Peyer's patch (tissue), 4 donors: ENCODE measurements around the gene RFLNA. TPM values are rescaled to one million over a fixed set of nuclear protein-coding genes. Genes with fewer than 3 reads are reported as not detected.

ENCODE experiments used
- DNase-seq, 3 donors: peaks; one replicate each; pipeline ENCODE4 v3.0.0-alpha.2; 2017 to 2019
- H3K27ac ChIP-seq, 4 donors: fragments of 200-600 bp; sonication (generic); one replicate each; pipeline ENCODE4 v1.5.1; 2016 to 2019
- H3K27me3 ChIP-seq, 2 donors: fragments of 200-600 bp; sonication (generic); one replicate each; pipeline ENCODE4 v1.5.1; 2019
- H3K36me3 ChIP-seq, 3 donors: fragments of 200-600 bp; sonication (generic); one replicate each; pipeline ENCODE4 v1.5.1; 2016 to 2019
- H3K4me1 ChIP-seq, 4 donors: fragments of 200-600 bp; sonication (generic); one replicate each; pipeline ENCODE4 v1.5.1; 2016 to 2019
- H3K4me3 ChIP-seq, 4 donors: fragments of 200-600 bp; sonication (generic); 1 replicate in 3 of 4; 2 replicates in 1 of 4; pipeline ENCODE4 v1.5.1; 2016 to 2019; ENCODE audit warnings: mild to moderate bottlenecking in 1 of 4
- H3K9me3 ChIP-seq, 4 donors: fragments of 200-600 bp; sonication (generic); one replicate each; pipeline ENCODE4 v1.5.1; 2016 to 2019; ENCODE audit warnings: mild to moderate bottlenecking in 1 of 4
- POLR2A ChIP-seq, 2 donors: fragments of 450-650 bp; IDR thresholded peaks; one replicate each; pipeline ENCODE4 v1.5.1; 2017; ENCODE audit warnings: antibody characterized with exemption in 2 of 2, mild to moderate bottlenecking in 2 of 2, moderate library complexity in 2 of 2
- total RNA-seq, 4 donors: library from RNA; depleted of rRNA; stranded (reverse); fragments of >200 nt; gene quantifications; one replicate each; pipeline ENCODE4 v1.1.0, GENCODE V29; 2016
- TF ChIP-seq, protein P1 (sequence below), 6 experiments: fragments of 450-650 bp in 4 of 6; fragments of 200-600 bp in 2 of 6; sonication (generic) in 1 of 6; IDR thresholded peaks; one replicate each; pipeline ENCODE4 v1.5.1; 2017 to 2019; ENCODE audit warnings: antibody characterized with exemption in 6 of 6, mild to moderate bottlenecking in 3 of 6, moderate library complexity in 1 of 6

RFLNA gene
- total RNA-seq, 4 donors from 2014 or later = 8.3 to 25.7 (median 21.1) TPM

DNA sequence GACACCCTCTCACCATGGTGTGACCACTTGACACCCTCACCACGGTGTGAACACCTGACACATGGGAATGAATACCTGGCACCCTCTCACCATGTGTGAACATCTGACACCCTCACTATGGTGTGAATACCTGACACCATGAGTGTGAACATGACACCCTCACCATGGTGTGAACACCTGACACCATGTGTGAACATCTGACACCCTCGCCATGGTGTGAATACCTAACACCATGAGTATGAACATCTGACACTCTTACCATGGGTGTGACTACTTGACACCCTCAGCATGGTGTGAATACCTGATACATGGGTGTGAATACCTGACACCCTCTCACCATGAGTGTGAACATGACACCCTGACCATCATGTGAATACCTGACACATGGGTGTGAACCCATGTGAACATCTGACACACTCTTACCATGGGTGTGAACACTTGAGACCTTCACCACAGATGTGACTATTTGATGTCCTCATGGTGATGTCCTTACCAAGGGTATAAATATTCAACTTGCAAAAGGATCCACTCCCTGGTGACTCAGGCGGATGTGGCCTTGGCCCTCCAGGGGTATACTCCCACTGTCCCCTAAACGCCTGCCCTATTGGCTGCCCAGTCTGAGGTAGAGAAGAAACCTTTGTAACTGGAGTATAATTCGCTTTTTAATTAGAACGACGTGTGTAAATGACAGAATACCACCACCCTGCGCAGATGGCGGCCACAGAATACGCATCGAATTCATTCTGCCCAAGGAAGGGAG, 29.1 kb downstream of the RFLNA start:
- DNase-seq = no peak
- peaks cover 0 to 50% (median 0%) of the 10 kb centered on the region in 3 donors for H3K36me3 ChIP-seq
- no peak overlapping the region for H3K4me3 ChIP-seq
- peaks cover 0 to 10% (median 3%) of the 10 kb centered on the region in 4 donors for H3K9me3 ChIP-seq
- H3K27ac ChIP-seq = no peak overlapping the region
- TF ChIP-seq, protein P1, sequence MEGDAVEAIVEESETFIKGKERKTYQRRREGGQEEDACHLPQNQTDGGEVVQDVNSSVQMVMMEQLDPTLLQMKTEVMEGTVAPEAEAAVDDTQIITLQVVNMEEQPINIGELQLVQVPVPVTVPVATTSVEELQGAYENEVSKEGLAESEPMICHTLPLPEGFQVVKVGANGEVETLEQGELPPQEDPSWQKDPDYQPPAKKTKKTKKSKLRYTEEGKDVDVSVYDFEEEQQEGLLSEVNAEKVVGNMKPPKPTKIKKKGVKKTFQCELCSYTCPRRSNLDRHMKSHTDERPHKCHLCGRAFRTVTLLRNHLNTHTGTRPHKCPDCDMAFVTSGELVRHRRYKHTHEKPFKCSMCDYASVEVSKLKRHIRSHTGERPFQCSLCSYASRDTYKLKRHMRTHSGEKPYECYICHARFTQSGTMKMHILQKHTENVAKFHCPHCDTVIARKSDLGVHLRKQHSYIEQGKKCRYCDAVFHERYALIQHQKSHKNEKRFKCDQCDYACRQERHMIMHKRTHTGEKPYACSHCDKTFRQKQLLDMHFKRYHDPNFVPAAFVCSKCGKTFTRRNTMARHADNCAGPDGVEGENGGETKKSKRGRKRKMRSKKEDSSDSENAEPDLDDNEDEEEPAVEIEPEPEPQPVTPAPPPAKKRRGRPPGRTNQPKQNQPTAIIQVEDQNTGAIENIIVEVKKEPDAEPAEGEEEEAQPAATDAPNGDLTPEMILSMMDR (IDR thresholded peaks at IDR 0.05) = no peak
- H3K27me3 ChIP-seq = no peaks in the 10 kb centered on the region
- peaks cover 0 to 4% (median 0%) of the 10 kb centered on the region in 4 donors for H3K4me1 ChIP-seq

DNA sequence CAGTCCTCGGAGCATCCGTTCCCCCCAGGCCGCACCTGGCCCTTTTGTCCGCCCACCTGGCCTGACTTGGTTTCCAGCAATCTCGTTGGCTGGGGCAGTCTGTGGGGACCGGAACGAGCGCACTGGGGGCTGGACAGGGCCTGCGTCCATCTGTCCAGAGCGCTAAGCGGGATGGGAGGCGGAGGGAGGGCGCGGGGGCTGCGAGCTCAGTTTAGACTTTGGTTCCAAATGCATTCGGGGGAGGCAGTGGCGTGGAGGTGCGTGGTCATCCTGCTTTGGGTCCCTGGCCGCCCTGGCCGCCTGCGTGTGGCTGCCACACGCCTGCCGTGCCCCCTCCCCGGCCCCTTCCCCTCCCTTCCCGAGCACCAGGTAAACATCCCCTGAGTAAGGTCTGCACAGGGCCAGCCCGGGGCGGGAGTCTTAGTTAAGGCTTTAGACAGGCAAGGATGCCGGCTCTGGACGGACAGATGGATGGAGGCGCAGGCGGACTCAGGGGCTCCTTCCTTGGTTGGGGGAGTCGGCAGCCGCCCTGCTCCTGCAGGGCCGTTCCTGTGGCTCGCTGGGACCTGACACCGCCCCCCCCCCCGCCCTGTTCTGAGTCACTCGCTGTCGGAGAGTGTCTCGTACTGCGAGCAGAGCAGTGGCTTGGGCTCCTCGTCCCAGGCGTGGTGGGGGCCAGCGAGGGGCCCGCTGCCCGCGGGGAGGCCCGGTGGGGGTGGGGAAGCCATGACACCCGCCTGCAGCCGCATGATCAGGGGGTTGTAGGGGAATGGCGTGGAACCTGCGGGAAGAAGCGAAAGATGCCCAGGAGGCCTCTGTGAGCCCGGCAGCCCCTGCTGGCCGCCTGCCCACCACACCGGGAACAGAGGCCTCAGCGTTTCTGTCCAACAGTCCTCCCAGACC, 30.2 kb downstream of the RFLNA start:
- TF ChIP-seq, protein P1 (IDR thresholded peaks at IDR 0.05) = no peak
- TF ChIP-seq POLR2A (IDR thresholded peaks at IDR 0.05) = no peak
- Histone ChIP-seq H3K27ac (no peak overlapping the region), H3K27me3 (no peaks in the 10 kb centered on the region), H3K9me3 (peaks cover 0 to 10% (median 3%) of the 10 kb centered on the region in 4 donors), H3K4me3 (no peak overlapping the region), H3K4me1 (peaks cover 0 to 4% (median 0%) of the 10 kb centered on the region in 4 donors), H3K36me3 (peaks cover 0 to 61% (median 0%) of the 10 kb centered on the region in 3 donors)
- DNase-seq = no peak

DNA sequence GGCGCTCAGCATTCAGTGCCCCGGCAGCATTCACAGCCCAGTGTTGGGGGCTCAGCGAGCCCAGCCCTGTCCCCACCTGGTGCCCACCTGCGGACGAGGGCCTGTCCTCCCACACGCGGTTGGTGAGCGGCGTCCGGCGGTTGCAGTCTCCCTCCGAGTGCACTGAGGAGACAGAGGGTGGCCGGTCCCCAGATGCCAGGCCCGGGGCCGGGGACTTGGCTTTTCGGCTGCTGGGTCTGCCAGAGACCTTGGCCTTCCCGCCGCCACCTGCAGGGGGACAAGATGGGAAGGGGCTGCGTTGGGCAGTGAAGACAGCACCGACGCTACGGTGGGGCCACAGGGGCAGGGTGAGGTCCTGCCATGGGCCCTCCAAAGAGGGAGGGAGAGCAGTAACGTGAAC, 31.2 kb downstream of the RFLNA start:
- H3K9me3 ChIP-seq = peaks cover 0 to 10% (median 3%) of the 10 kb centered on the region in 4 donors
- peaks cover 0 to 71% (median 0%) of the 10 kb centered on the region in 3 donors for H3K36me3 ChIP-seq
- DNase-seq = no peak
- H3K4me3 ChIP-seq = no peak overlapping the region
- no peaks in the 10 kb centered on the region for H3K27me3 ChIP-seq
- TF ChIP-seq, protein P1 (IDR thresholded peaks at IDR 0.05) = no peak
- TF ChIP-seq POLR2A (IDR thresholded peaks at IDR 0.05) = no peak
- H3K4me1 ChIP-seq = peaks cover 0 to 4% (median 0%) of the 10 kb centered on the region in 4 donors
- H3K27ac ChIP-seq = no peak overlapping the region

DNA sequence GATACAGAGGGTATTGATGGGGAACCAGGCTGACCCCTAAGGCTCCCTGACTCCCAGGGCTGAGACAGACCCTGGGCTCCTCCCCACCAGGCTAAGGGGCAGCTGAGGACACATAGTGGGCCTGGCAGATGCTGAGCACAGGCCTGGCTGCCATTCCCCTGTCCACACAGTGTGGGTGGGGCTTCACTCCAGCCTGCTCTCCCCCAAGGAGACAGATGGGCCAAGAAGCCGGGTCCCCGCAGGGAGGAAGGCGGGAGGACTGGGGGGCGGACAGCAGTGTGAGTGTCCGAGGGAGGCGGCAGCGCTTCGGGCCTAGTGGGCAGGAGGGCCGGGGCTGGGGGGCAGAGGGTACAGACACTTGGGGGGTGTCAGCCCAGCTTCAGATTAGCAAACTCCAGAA, 32.0 kb downstream of the RFLNA start:
- Histone ChIP-seq H3K4me3 (no peak overlapping the region), H3K36me3 (peaks cover 0 to 79% (median 0%) of the 10 kb centered on the region in 3 donors), H3K27ac (peak overlapping the region in 1 of 4 donors; percentile 14), H3K4me1 (peaks cover 0 to 4% (median 0%) of the 10 kb centered on the region in 4 donors), H3K27me3 (no peaks in the 10 kb centered on the region), H3K9me3 (peaks cover 0 to 10% (median 3%) of the 10 kb centered on the region in 4 donors)
- no peak for DNase-seq
- TF ChIP-seq, protein P1 (IDR thresholded peaks at IDR 0.05) = no peak
- no peak for TF ChIP-seq POLR2A (IDR thresholded peaks at IDR 0.05)

DNA sequence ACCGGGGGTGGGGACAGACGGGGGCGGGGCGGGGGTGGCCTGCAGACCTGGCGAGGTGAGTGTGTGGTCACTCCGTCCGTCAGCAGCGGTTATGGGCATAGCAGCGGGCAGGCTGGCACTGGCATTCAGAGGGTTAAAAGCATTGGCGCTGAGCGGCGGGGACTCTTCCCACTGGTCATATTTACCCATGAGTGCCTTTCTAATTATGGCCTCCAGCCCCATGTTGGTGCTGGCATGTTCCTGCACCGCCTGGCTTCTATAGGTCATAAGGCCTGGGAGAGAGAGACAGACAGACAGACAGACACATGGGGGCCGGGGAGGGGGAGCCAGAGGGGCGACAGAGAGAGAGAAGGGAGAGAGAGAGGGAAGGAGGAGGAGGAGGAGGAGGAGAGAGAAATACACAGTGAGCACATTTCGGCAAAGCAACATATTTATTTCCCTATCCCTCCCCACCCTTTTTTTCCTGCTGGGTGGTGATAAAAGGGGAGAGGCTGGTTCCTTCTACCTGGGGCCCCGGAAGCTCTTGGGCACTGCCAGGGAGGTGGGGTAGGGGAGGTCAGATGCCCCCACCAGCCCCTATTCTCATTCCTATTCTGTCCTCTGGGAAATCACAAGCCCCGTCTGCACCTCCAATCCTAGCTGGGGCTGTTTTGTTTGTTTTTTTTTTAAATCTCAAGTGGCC, 32.6 kb downstream of the RFLNA start:
- H3K36me3 ChIP-seq = peaks cover 0 to 85% (median 0%) of the 10 kb centered on the region in 3 donors
- peak overlapping the region in 1 of 4 donors; percentile 14 for H3K27ac ChIP-seq
- H3K27me3 ChIP-seq = no peaks in the 10 kb centered on the region
- peaks cover 0 to 10% (median 3%) of the 10 kb centered on the region in 4 donors for H3K9me3 ChIP-seq
- H3K4me1 ChIP-seq = peaks cover 0 to 4% (median 0%) of the 10 kb centered on the region in 4 donors
- H3K4me3 ChIP-seq = no peak overlapping the region
- no peak for DNase-seq
- no peak for TF ChIP-seq POLR2A (IDR thresholded peaks at IDR 0.05)
- TF ChIP-seq, protein P1 (IDR thresholded peaks at IDR 0.05) = no peak
